ENCODE data around the gene SNAP91. TPM values are rescaled to one million over a fixed set of nuclear protein-coding genes. Genes with fewer than 3 reads are reported as not detected.

SNAP91 gene
- total RNA-seq, 1 experiment from 2014 or later = not detected

DNA sequence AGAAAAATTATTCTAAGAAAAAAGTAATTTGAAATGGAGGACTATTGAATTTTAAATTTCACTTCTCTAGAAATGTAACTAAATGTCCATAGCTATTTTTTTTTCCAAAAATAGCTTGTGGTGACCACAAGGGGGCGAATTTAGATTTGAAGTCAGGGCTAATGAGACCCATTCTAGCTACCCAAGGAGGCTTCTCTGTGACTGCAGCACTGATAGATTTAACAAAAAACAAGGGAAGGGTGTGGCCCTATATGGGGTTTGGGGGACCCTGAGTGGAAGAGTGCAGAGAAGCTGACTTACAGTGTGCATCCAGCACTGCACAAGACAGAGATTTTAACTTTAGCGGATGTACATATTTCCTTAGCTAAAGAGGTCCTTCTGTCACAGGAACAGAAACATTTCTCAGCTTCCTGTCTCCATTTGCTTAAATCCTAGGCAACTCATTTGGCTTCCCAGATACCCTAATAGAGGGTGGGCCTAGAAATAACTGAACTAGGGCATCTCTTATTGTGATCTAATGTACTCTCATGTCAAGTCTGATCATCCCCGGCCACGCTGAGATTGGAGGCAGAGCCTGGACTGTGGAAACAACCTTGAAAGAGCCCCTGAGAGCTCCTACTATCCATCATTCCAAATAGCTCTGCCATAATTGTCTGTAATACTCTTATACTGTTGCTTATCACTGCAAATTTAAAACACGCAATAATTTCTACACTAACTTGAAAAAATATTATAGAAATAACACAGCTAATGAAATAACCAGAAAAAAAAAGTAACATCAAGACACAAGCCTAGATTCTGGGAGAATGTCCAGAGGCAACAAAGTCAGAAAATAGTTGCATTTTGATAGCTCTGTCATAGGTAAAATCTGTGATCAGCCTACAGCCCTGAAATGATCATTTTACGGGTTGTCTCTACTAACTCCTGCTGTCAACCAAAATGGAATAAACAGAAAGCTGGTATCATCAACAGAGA is 93.6 kb downstream of the SNAP91 start:
- no TSS peak for BruUV-seq (replicated peaks)
- DNase-seq (peak; percentile 42), ATAC-seq (peak; percentile 31; the same call in 1 of the 2 replicates)
- no peaks in the 10 kb centered on the region for H3K4me1 ChIP-seq (ENCODE audit: insufficient read depth, low read length)
- ChIA-PET CTCF (interaction anchor here (0.6 to 1.3 kb wide), 5 partner anchors 16 to 943 kb away, joined by 3 to 7 read pairs (median 4); no protein-coding TSS in a partner anchor), POLR2A (ENCODE audit: unreplicated experiment) (interaction anchor here (0.6 to 0.7 kb wide), 2 partner anchors 23 to 43 kb away, joined by 3 to 8 read pairs; no protein-coding TSS in a partner anchor)
- no peak overlapping the region for H3K4me2 ChIP-seq (ENCODE audit: low read length)
- no peaks in the 10 kb centered on the region for H3K36me3 ChIP-seq (ENCODE audit: low read depth, low read length)
- intact Hi-C loops (cut with micrococcal nuclease) = loop anchor here (2.0 kb wide), 1 partner anchor 605 kb away; no protein-coding TSS in a partner anchor
- H3K9me3 ChIP-seq (ENCODE audit: low read length) = no peaks in the 10 kb centered on the region
- peaks cover 29% of the 10 kb centered on the region for H3K27me3 ChIP-seq (ENCODE audit: low read length)
- H4K20me1 ChIP-seq (ENCODE audit: low read length) = no peaks in the 10 kb centered on the region
- H3K79me2 ChIP-seq (ENCODE audit: low read length) = no peaks in the 10 kb centered on the region
- H3K9ac ChIP-seq (ENCODE audit: low read length) = no peak overlapping the region
- H3K4me3 ChIP-seq (ENCODE audit: low read length) = no peak overlapping the region
- TF ChIP-seq EZH2phosphoT487 (IDR thresholded peaks at IDR 0.05; ENCODE audit: borderline replicate concordance, low read length) = no peak
- TF ChIP-seq, protein P1, sequence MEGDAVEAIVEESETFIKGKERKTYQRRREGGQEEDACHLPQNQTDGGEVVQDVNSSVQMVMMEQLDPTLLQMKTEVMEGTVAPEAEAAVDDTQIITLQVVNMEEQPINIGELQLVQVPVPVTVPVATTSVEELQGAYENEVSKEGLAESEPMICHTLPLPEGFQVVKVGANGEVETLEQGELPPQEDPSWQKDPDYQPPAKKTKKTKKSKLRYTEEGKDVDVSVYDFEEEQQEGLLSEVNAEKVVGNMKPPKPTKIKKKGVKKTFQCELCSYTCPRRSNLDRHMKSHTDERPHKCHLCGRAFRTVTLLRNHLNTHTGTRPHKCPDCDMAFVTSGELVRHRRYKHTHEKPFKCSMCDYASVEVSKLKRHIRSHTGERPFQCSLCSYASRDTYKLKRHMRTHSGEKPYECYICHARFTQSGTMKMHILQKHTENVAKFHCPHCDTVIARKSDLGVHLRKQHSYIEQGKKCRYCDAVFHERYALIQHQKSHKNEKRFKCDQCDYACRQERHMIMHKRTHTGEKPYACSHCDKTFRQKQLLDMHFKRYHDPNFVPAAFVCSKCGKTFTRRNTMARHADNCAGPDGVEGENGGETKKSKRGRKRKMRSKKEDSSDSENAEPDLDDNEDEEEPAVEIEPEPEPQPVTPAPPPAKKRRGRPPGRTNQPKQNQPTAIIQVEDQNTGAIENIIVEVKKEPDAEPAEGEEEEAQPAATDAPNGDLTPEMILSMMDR (conservative IDR thresholded peaks at IDR 0.05; ENCODE audit: low read depth, low read length) = peak; percentile 67
- H3K27ac ChIP-seq (ENCODE audit: low read length) = no peak overlapping the region
- no peaks in the 10 kb centered on the region for H3K9me2 ChIP-seq (replicated peaks; ENCODE audit: low read length)
- H3F3A ChIP-seq (ENCODE audit: low read length, unreplicated experiment) = no peaks in the 10 kb centered on the region
- H2AFZ ChIP-seq (ENCODE audit: low read length) = no peak overlapping the region

DNA sequence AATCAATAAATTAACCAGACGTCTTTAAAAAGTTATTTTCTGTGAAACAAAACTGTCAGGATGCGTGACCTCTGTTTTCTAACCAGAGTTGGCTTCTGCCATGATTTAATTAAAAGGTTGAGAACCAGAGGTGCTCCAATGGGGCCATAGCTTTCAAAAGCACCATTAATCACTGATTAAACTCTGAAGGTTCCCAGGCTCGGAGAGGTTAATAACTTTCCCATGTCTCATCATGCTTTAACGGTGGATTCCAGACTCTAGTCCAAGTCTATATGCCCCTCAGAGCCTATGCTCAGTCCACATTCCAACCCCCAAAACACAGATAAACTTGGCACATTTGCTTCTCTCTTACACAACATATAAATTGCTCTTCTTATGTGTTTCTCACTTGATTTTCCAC is 95.5 kb downstream of the SNAP91 start:
- no peaks in the 10 kb centered on the region for H3K79me2 ChIP-seq (ENCODE audit: low read length)
- H3K9ac ChIP-seq (ENCODE audit: low read length) = no peak overlapping the region
- intact Hi-C loops (cut with micrococcal nuclease) = no loop called here
- ATAC-seq (no peak), DNase-seq (no peak)
- H3F3A ChIP-seq (ENCODE audit: low read length, unreplicated experiment) = no peaks in the 10 kb centered on the region
- TF ChIP-seq, protein P1 (conservative IDR thresholded peaks at IDR 0.05; ENCODE audit: low read depth, low read length) = no peak
- TF ChIP-seq EZH2 (IDR thresholded peaks at IDR 0.05; ENCODE audit: low read length, unreplicated experiment) = no peak
- H3K9me2 ChIP-seq (replicated peaks; ENCODE audit: low read length) = no peaks in the 10 kb centered on the region
- no peaks in the 10 kb centered on the region for H3K36me3 ChIP-seq (ENCODE audit: low read depth, low read length)
- H3K27ac ChIP-seq (ENCODE audit: low read length) = no peak overlapping the region
- no peak overlapping the region for H3K4me2 ChIP-seq (ENCODE audit: low read length)
- H3K9me3 ChIP-seq (ENCODE audit: low read length) = no peaks in the 10 kb centered on the region
- H3K27me3 ChIP-seq (ENCODE audit: low read length) = peaks cover 27% of the 10 kb centered on the region
- BruUV-seq (replicated peaks) = no TSS peak
- H3K4me1 ChIP-seq (ENCODE audit: insufficient read depth, low read length) = no peaks in the 10 kb centered on the region
- no peak overlapping the region for H2AFZ ChIP-seq (ENCODE audit: low read length)
- ChIA-PET CTCF (no interaction called here), POLR2A (ENCODE audit: unreplicated experiment) (no interaction called here)
- H3K4me3 ChIP-seq (ENCODE audit: low read length) = no peak overlapping the region
- H4K20me1 ChIP-seq (ENCODE audit: low read length) = no peaks in the 10 kb centered on the region

DNA sequence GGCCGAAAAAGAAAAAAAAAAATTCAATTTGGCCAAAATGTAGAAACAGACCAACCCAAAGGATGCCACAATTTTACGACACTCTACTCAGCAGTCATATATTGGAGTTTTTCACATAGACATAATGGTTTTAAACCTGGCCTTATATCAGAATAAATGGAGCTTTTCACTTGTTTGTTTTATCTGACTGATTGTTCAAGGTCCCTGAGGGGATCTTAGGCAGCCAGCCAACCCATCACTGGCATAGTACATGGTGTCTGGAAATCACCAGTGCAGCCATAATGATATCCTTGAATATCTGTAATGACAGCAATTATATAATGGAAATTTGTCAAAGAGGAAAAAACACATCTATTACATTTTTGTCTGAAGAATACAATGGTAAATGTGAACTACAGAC is 99.7 kb downstream of the SNAP91 start:
- CTCF ChIA-PET = no interaction called here
- Histone ChIP-seq H3K9me2 (replicated peaks; ENCODE audit: low read length) (no peaks in the 10 kb centered on the region), H3K4me1 (ENCODE audit: insufficient read depth, low read length) (no peaks in the 10 kb centered on the region), H3K27me3 (ENCODE audit: low read length) (peaks cover 10% of the 10 kb centered on the region), H3K36me3 (ENCODE audit: low read depth, low read length) (no peaks in the 10 kb centered on the region), H3K9ac (ENCODE audit: low read length) (no peak overlapping the region), H3K4me2 (ENCODE audit: low read length) (no peak overlapping the region), H4K20me1 (ENCODE audit: low read length) (no peaks in the 10 kb centered on the region), H2AFZ (ENCODE audit: low read length) (no peak overlapping the region), H3K4me3 (ENCODE audit: low read length) (no peak overlapping the region), H3K79me2 (ENCODE audit: low read length) (no peaks in the 10 kb centered on the region), H3F3A (ENCODE audit: low read length, unreplicated experiment) (no peaks in the 10 kb centered on the region), H3K27ac (ENCODE audit: low read length) (no peak overlapping the region), H3K9me3 (ENCODE audit: low read length) (no peaks in the 10 kb centered on the region)
- BruUV-seq (replicated peaks) = no TSS peak
- POLR2A ChIA-PET (ENCODE audit: unreplicated experiment) = no interaction called here
- DNase-seq (no peak), ATAC-seq (no peak)
- intact Hi-C loops (cut with micrococcal nuclease) = no loop called here
- TF ChIP-seq, protein P1 (conservative IDR thresholded peaks at IDR 0.05; ENCODE audit: low read depth, low read length) = no peak
- TF ChIP-seq EZH2phosphoT487 (IDR thresholded peaks at IDR 0.05; ENCODE audit: borderline replicate concordance, low read length) (no peak), EZH2 (IDR thresholded peaks at IDR 0.05; ENCODE audit: low read length, unreplicated experiment) (no peak)
